GM12878 (cell line): Measurements from ENCODE around the gene ATRNL1. TPM values are rescaled to one million over a fixed set of nuclear protein-coding genes. Genes with fewer than 3 reads are reported as not detected.

Experiments used
- ATAC-seq: fragments of 200-7000 bp; cut with Tn5 transposase; 3 replicates; pipeline ENCODE4 v1.9.1; 2020; ENCODE audit warnings: mild to moderate bottlenecking, moderate library complexity
- BruUV-seq: library from RNA; stranded (reverse); fragments of 400-500 nt; replicated peaks from 2 replicates; lab custom pipeline; 2021; lab: Mats Ljungman, UMichigan
- CTCF ChIA-PET: fragments of 300-600 bp; sonication (Branson Sonifier 250); formaldehyde crosslinking; extraction: SDS; loops from one replicate; lab custom pipeline; 2021; ENCODE audit warnings: inconsistent platforms; lab: Yijun Ruan, JAX
- POLR2A ChIA-PET: fragments of 350-600 bp; formaldehyde crosslinking; extraction: SDS; loops from one replicate; lab custom pipeline; 2021; ENCODE audit warnings: inconsistent platforms; lab: Charles Lee
- RAD21 ChIA-PET: fragments of 300-600 bp; sonication (Branson Sonifier 250); formaldehyde crosslinking; loops from one replicate; lab custom pipeline; 2023; ENCODE audit warnings: antibody characterized with exemption; ENCODE audit not compliant: unreplicated experiment; lab: Charles Lee
- SMC1A ChIA-PET: fragments of 300-600 bp; sonication (Branson Sonifier 250); formaldehyde crosslinking; loops from one replicate; lab custom pipeline; 2023; ENCODE audit not compliant: unreplicated experiment, uncharacterized antibody; lab: Charles Lee
- DNase-seq: peaks from one replicate; pipeline ENCODE4 v3.0.0-alpha.2; 2011; ENCODE audit warnings: low read depth, low spot score
- FAIRE-seq: peaks from 3 replicates; lab custom pipeline; 2011; peaks lifted over from hg19 to GRCh38; lab: Jason Lieb, UNC
- H2AFZ ChIP-seq: 2 replicates; pipeline ENCODE4 v1.6.0; 2011; ENCODE audit warnings: low read depth, low read length, control low read depth; ENCODE audit not compliant: control insufficient read depth
- H3K27ac ChIP-seq: 2 replicates; pipeline ENCODE4 v1.5.1; 2011; ENCODE audit warnings: control low read depth; ENCODE audit not compliant: control insufficient read depth, insufficient read depth
- H3K27me3 ChIP-seq, 2 experiments: replicated peaks in 1 of 2; 2 replicates each; pipeline versions ENCODE4 v1.6.0 to v1.6.1; 2011; ENCODE audit warnings: low read length in 1 of 2; ENCODE audit not compliant: control insufficient read depth in 2 of 2, insufficient read depth in 2 of 2
- H3K36me3 ChIP-seq, 2 experiments: 2 replicates each; pipeline ENCODE4 v1.5.1; 2011; ENCODE audit warnings: low read length in 1 of 2; ENCODE audit not compliant: control insufficient read depth in 2 of 2, insufficient read depth in 2 of 2
- H3K4me1 ChIP-seq: 2 replicates; pipeline ENCODE4 v1.6.1; 2011; ENCODE audit warnings: mild to moderate bottlenecking, low read length, moderate library complexity, mixed read lengths; ENCODE audit not compliant: control insufficient read depth, insufficient read depth
- H3K4me2 ChIP-seq: 2 replicates; pipeline ENCODE4 v1.6.0; 2011; ENCODE audit warnings: control low read depth; ENCODE audit not compliant: control insufficient read depth, insufficient read depth
- H3K4me3 ChIP-seq: fragments of 200-600 bp; sonication (generic); 2 replicates; pipeline ENCODE4 v1.5.1; 2016
- H3K79me2 ChIP-seq: 2 replicates; pipeline ENCODE4 v1.6.0; 2011; ENCODE audit warnings: low read length; ENCODE audit not compliant: control insufficient read depth, insufficient read depth
- H3K9ac ChIP-seq: 2 replicates; pipeline ENCODE4 v1.8.0; 2011; ENCODE audit warnings: low read length, control low read depth, mixed read lengths; ENCODE audit not compliant: control insufficient read depth, insufficient read depth
- H3K9me3 ChIP-seq: replicated peaks from 3 replicates; pipeline ENCODE4 v1.5.1; 2011; ENCODE audit warnings: mild to moderate bottlenecking, low read length; ENCODE audit not compliant: control insufficient read depth, insufficient read depth
- H4K20me1 ChIP-seq: 2 replicates; pipeline ENCODE4 v1.6.0; 2011; ENCODE audit not compliant: control insufficient read depth, insufficient read depth
- EGR1 ChIP-seq, 2 experiments: IDR thresholded peaks; 1 replicate in 1 of 2; 2 replicates in 1 of 2; pipeline ENCODE4 v1.6.1; 2011 to 2012; ENCODE audit warnings: low read depth in 2 of 2, low read length in 2 of 2, borderline replicate concordance in 1 of 2, mild to moderate bottlenecking in 1 of 2, moderate library complexity in 1 of 2
- IKZF2 ChIP-seq, 2 experiments: fragments of 450-650 bp; IDR thresholded peaks; 2 replicates each; pipeline ENCODE4 v1.6.1; 2017; ENCODE audit warnings: mild to moderate bottlenecking in 2 of 2, moderate library complexity in 2 of 2
- KAT2A ChIP-seq: conservative IDR thresholded peaks from 2 replicates; pipeline ENCODE4 v1.6.1; 2011; ENCODE audit warnings: low read depth, low read length; ENCODE audit not compliant: control insufficient read depth
- NFYA ChIP-seq: IDR thresholded peaks from 2 replicates; pipeline ENCODE4 v1.6.1; 2011; ENCODE audit warnings: low read depth, mild to moderate bottlenecking, low read length, improper control_type of control experiment, borderline replicate concordance
- NR2C2 ChIP-seq: IDR thresholded peaks from 2 replicates; pipeline ENCODE4 v1.6.1; 2011; ENCODE audit warnings: borderline replicate concordance, low read depth; ENCODE audit not compliant: control insufficient read depth, insufficient read length
- ZBTB11 ChIP-seq: fragments of 450-650 bp; formaldehyde crosslinking; IDR thresholded peaks from 2 replicates; pipeline ENCODE4 v1.5.0; 2022; ENCODE audit warnings: mild to moderate bottlenecking, missing genetic modification characterization
- ZZZ3 ChIP-seq: IDR thresholded peaks from 2 replicates; pipeline ENCODE4 v1.6.1; 2011; ENCODE audit warnings: low read depth; ENCODE audit not compliant: control insufficient read depth, insufficient read length
- WGBS: methylation state at CpG from one replicate; pipeline ENCODE4 v1.1.6; 2016; ENCODE audit warnings: low lambda C conversion rate; ENCODE audit not compliant: insufficient replicate concordance, insufficient coverage; ENCODE audit errors: missing lambda C conversion rate; 5-methylcytosine and 5-hydroxymethylcytosine counted together
- in situ Hi-C: fragments of 300-500 bp; cut with MboI; formaldehyde crosslinking; loops from 9 replicates; pipeline ENCODE4 v1.14.3; 2018; ENCODE audit warnings: mixed read lengths
- intact Hi-C: fragments of 100-400 bp; cut with micrococcal nuclease; formaldehyde crosslinking; loops from one replicate; pipeline ENCODE4 v1.14.2; 2022; ENCODE audit not compliant: unreplicated experiment
- polyA plus RNA-seq, 11 experiments: library from polyadenylated mRNA; depleted of rRNA in 4 of 11; unstranded in 6 of 11; stranded (reverse) in 5 of 11; fragments of >200 nt; fragmentation: Nextera tagmentation in 4 of 11; fragmentation: Illumina TruSeq in 1 of 11; extraction: Ambion mirVana in 4 of 11; extraction: Trizol in 1 of 11; gene quantifications; 1 replicate in 1 of 11; 2 replicates in 10 of 11; pipeline versions ENCODE4 v1.2.1 to v1.2.3, GENCODE V29; 2011 to 2016; ENCODE audit warnings: inconsistent platforms in 2 of 11, missing spikeins in 2 of 11, low read depth in 1 of 11
- total RNA-seq, 4 experiments: library from RNA; depleted of rRNA in 3 of 4; stranded (reverse); fragments of >200 nt in 3 of 4; fragmentation: Illumina TruSeq in 1 of 4; extraction: Trizol in 1 of 4; gene quantifications; 2 replicates each; pipeline versions ENCODE4 v1.2.1 to v1.2.3, GENCODE V29; 2013 to 2021
- TF ChIP-seq, protein P1 (sequence below): fragments of 450-650 bp; IDR thresholded peaks from 2 replicates; pipeline ENCODE4 v1.6.1; 2016; ENCODE audit warnings: mild to moderate bottlenecking, moderate library complexity, borderline replicate concordance

The ATRNL1 gene
- total and polyA plus RNA-seq, 10 of the 15 experiments (the other 5 are each of a cell fraction or from before 2014, with no cell fraction given) = 0.03 to 1.4 (median 0.34) TPM

DNA sequence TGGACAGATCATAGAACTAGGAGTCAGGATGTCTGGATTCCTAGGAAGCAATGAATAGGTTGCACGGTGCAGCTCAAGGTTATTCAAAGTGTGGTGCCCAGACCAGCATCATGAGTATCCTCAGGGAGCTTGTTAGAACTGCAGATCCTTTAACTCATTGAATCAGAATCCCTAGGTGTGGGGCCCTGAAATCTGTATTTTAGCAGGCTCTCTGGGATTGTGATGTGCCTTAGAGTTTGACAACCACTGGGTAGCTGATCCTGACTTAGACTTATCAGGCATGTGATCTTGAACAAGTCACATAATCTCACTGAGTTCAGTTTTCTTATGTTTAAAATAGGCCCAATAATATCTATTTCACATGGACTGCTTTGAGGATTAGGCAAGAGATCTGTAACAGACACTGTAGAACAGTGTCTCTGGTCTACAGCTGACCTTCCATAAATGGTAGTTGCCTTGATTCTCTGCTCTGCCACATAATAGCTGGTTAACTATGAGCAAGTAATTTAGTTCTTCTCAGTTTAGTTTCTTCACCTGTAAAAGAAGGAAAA, 46.4 kb upstream of the ATRNL1 start:
- Histone ChIP-seq H3K27me3 (no peaks in the 10 kb centered on the region; a peak in 2 of 4 replicates), H3K9ac (no peak overlapping the region), H3K36me3 (no peaks in the 10 kb centered on the region), H3K4me1 (no peaks in the 10 kb centered on the region), H3K9me3 (no peaks in the 10 kb centered on the region), H3K27ac (no peak overlapping the region), H3K79me2 (no peaks in the 10 kb centered on the region), H2AFZ (no peak overlapping the region), H4K20me1 (no peaks in the 10 kb centered on the region), H3K4me2 (no peak overlapping the region), H3K4me3 (no peak overlapping the region)
- ChIA-PET RAD21 (no interaction called here), POLR2A (interaction anchor here (0.5 kb wide), 1 partner anchor 162 kb away, joined by 3 read pairs; no protein-coding TSS in a partner anchor), CTCF (interaction anchor here (0.5 to 1.3 kb wide), 2 partner anchors 13 to 829 kb away, joined by 3 read pairs; no protein-coding TSS in a partner anchor), SMC1A (interaction anchor here (1.5 kb wide), 1 partner anchor 45 kb away, joined by 3 read pairs; no protein-coding TSS in a partner anchor)
- FAIRE-seq = no peak
- 95% methylated on average over 1 of the region's 1 CpG for WGBS
- no peak for DNase-seq
- intact Hi-C loops (no loop called here), in situ Hi-C loops (no loop called here)
- ATAC-seq = no peak
- TF ChIP-seq NFYA = no peak
- no peak for TF ChIP-seq NR2C2
- no peak for TF ChIP-seq ZZZ3
- TF ChIP-seq, protein P1, sequence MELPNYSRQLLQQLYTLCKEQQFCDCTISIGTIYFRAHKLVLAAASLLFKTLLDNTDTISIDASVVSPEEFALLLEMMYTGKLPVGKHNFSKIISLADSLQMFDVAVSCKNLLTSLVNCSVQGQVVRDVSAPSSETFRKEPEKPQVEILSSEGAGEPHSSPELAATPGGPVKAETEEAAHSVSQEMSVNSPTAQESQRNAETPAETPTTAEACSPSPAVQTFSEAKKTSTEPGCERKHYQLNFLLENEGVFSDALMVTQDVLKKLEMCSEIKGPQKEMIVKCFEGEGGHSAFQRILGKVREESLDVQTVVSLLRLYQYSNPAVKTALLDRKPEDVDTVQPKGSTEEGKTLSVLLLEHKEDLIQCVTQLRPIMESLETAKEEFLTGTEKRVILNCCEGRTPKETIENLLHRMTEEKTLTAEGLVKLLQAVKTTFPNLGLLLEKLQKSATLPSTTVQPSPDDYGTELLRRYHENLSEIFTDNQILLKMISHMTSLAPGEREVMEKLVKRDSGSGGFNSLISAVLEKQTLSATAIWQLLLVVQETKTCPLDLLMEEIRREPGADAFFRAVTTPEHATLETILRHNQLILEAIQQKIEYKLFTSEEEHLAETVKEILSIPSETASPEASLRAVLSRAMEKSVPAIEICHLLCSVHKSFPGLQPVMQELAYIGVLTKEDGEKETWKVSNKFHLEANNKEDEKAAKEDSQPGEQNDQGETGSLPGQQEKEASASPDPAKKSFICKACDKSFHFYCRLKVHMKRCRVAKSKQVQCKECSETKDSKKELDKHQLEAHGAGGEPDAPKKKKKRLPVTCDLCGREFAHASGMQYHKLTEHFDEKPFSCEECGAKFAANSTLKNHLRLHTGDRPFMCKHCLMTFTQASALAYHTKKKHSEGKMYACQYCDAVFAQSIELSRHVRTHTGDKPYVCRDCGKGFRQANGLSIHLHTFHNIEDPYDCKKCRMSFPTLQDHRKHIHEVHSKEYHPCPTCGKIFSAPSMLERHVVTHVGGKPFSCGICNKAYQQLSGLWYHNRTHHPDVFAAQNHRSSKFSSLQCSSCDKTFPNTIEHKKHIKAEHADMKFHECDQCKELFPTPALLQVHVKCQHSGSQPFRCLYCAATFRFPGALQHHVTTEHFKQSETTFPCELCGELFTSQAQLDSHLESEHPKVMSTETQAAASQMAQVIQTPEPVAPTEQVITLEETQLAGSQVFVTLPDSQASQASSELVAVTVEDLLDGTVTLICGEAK = no peak
- TF ChIP-seq IKZF2 (IDR thresholded peaks at IDR 0.05) = no peak
- TF ChIP-seq ZBTB11 = no peak
- TF ChIP-seq KAT2A = no peak
- TF ChIP-seq EGR1 (IDR thresholded peaks at IDR 0.05; ENCODE audit: borderline replicate concordance in 1 of 2, low read depth in 2 of 2, low read length in 2 of 2) = no peak
- no TSS peak for BruUV-seq
